AG04450 (cell line): ENCODE results near the gene HTRA2. TPM values are rescaled to one million over a fixed set of nuclear protein-coding genes. Genes with fewer than 3 reads are reported as not detected.

Experiments
- CTCF ChIA-PET: fragments of 300-600, 350-600 bp; formaldehyde crosslinking; extraction: SDS; loops from one replicate; lab custom pipeline; 2022; ENCODE audit warnings: antibody characterized with exemption, inconsistent platforms; lab: Charles Lee
- POLR2A ChIA-PET: fragments of 350-600 bp; formaldehyde crosslinking; extraction: SDS; loops from one replicate; lab custom pipeline; 2021; ENCODE audit warnings: antibody characterized with exemption, inconsistent platforms; lab: Yijun Ruan, JAX
- DNase-seq: peaks from one replicate; pipeline ENCODE4 v3.0.0-alpha.2; 2011; ENCODE audit warnings: low read depth, low spot score
- H3K27ac ChIP-seq: one replicate; pipeline ENCODE4 v1.5.1; 2012; ENCODE audit warnings: low read depth, low read length, control low read depth
- H3K27me3 ChIP-seq: one replicate; pipeline ENCODE4 v1.6.0; 2012; ENCODE audit warnings: low read length; ENCODE audit not compliant: control insufficient read depth, insufficient read depth
- H3K4me3 ChIP-seq: 2 replicates; pipeline ENCODE4 v1.5.1; 2011; ENCODE audit warnings: mild to moderate bottlenecking, low read depth, low read length, control low read depth
- H3K9me3 ChIP-seq: 2 replicates; pipeline ENCODE4 v1.5.1; 2012; ENCODE audit warnings: low read length; ENCODE audit not compliant: control insufficient read depth, insufficient read depth
- CTCF ChIP-seq: IDR thresholded peaks from 2 replicates; pipeline ENCODE4 v1.5.1; 2011; ENCODE audit warnings: low read depth, low read length, control low read depth, inconsistent platforms
- polyA plus RNA-seq: library from polyadenylated mRNA; depleted of rRNA; stranded (reverse); fragments of >200 nt; gene quantifications from 2 replicates; pipeline ENCODE4 v1.2.3, GENCODE V29; 2011

Gene HTRA2
- polyA plus RNA-seq, 1 experiment, result 20.2 TPM

- peak overlapping the region; percentile 97 for H3K4me3 ChIP-seq
- H3K9me3 ChIP-seq, result no peaks in the 10 kb centered on the region; the same call in 1 of the 2 replicates
- TF ChIP-seq CTCF, result no peak
- no peak for DNase-seq
- ChIA-PET CTCF (no interaction called here), POLR2A (interaction anchor here (0.5 kb wide), 1 partner anchor 173 kb away, joined by 3 read pairs; no protein-coding TSS in a partner anchor)
- no peak overlapping the region for H3K27ac ChIP-seq
- no peaks in the 10 kb centered on the region for H3K27me3 ChIP-seq
Measured at GRCh38 chr2:74556159-74556558, 26.4 kb downstream of the HTRA2 start.

GRCh38 chr2:74556831-74557370, 27.2 kb downstream of the HTRA2 start:
- DNase-seq, result no peak
- Histone ChIP-seq H3K27me3 (no peaks in the 10 kb centered on the region), H3K27ac (no peak overlapping the region), H3K9me3 (no peaks in the 10 kb centered on the region; the same call in 1 of the 2 replicates), H3K4me3 (no peak overlapping the region)
- ChIA-PET POLR2A (no interaction called here), CTCF (no interaction called here)
- no peak for TF ChIP-seq CTCF

GRCh38 chr2:74558284-74559230, 28.8 kb downstream of the HTRA2 start:
- Histone ChIP-seq H3K4me3 (no peak overlapping the region), H3K27me3 (no peaks in the 10 kb centered on the region), H3K9me3 (no peaks in the 10 kb centered on the region; the same call in 1 of the 2 replicates), H3K27ac (peak overlapping the region; percentile 4)
- ChIA-PET POLR2A (interaction anchor here (1.1 to 1.2 kb wide), 2 partner anchors 9 to 17 kb away, joined by 4 to 5 read pairs; no protein-coding TSS in a partner anchor), CTCF (interaction anchor here (1.8 kb wide), 1 partner anchor 29 kb away, joined by 7 read pairs; no protein-coding TSS in a partner anchor)
- no peak for DNase-seq
- TF ChIP-seq CTCF, result no peak

GRCh38 chr2:74559912-74560311, 30.2 kb downstream of the HTRA2 start:
- no peak for TF ChIP-seq CTCF
- Histone ChIP-seq H3K9me3 (no peaks in the 10 kb centered on the region; the same call in 1 of the 2 replicates), H3K27me3 (no peaks in the 10 kb centered on the region), H3K27ac (no peak overlapping the region), H3K4me3 (no peak overlapping the region)
- ChIA-PET CTCF (interaction anchor here (1.8 kb wide), 1 partner anchor 28 kb away, joined by 7 read pairs; no protein-coding TSS in a partner anchor), POLR2A (interaction anchor here (1.2 kb wide), 1 partner anchor 15 kb away, joined by 4 read pairs; no protein-coding TSS in a partner anchor)
- no peak for DNase-seq
